Rectal smooth muscle tissue (tissue), 1 donor: ENCODE measurements around the gene SIK2.
"Not testable (repeated sequence)": the region's sequence is repeated elsewhere in the genome, so short reads cannot be mapped to it uniquely, and the experiment has no call there.

Experiments used
- H3K27ac ChIP-seq: one replicate; pipeline ENCODE4 v1.7.0; 2013; ENCODE audit warnings: low read depth, low read length, inconsistent platforms
- H3K27me3 ChIP-seq: one replicate; pipeline ENCODE4 v1.7.0; 2013; ENCODE audit warnings: low read length; ENCODE audit not compliant: control insufficient read depth, insufficient read depth
- H3K36me3 ChIP-seq: one replicate; pipeline ENCODE4 v1.7.0; 2013; ENCODE audit warnings: low read length; ENCODE audit not compliant: control insufficient read depth, insufficient read depth
- H3K4me1 ChIP-seq: one replicate; pipeline ENCODE4 v1.7.0; 2013; ENCODE audit warnings: low read length; ENCODE audit not compliant: control insufficient read depth, insufficient read depth
- H3K4me3 ChIP-seq: one replicate; pipeline ENCODE4 v1.7.0; 2013; ENCODE audit warnings: low read length
- H3K9ac ChIP-seq: one replicate; pipeline ENCODE4 v1.7.0; 2013; ENCODE audit warnings: low read length

Gene SIK2

DNA sequence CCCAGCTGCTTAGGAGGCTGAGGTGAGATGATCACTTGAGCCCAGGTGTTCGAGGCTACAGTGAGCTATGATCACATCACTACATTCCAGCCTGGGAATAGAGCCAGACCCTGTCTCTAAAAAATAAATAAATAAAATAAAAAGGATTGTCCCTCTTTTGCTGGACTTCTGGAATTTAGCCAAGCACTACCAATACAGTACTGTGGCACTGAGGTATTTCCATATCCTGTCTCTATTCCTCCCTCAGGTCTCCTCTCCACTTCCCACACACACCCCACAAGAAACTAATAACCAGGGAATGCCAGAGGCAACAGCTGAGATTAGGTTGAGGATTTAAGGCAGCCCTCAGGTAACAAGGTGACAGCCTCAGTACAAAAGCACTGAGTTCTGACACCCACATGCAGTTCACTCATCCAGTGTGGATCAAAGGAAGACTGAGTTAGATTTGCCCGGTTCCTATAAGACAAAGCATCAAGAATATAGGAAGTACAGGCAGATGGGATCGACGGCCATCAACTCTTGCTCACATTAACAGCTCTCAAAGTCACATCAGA, 168.4 kb downstream of the SIK2 start:
- H3K4me3 ChIP-seq = no peak overlapping the region
- H3K36me3 ChIP-seq = no peaks in the 10 kb centered on the region
- H3K27me3 ChIP-seq = no peaks in the 10 kb centered on the region
- H3K9ac ChIP-seq = no peak overlapping the region
- no peak overlapping the region for H3K27ac ChIP-seq
- H3K4me1 ChIP-seq = peaks cover 6% of the 10 kb centered on the region

DNA sequence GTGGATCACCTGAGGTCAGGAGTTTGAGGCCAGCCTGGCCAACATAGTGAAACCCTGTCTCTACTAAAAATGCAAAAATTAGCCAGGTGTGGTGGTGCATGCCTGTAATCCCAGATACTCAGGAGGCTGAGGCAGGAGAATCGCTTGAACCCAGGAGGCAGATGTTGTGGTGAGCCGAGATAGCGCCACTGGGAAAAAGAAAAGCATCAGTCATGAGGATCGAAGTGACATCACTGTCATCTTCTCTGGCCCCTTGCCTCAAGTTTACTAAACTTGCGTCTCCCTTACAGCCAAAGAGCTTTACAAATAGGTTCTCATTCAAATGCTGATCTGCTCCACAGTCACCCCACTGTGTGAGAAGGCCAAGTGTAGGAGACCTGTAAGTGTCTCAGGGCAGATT, 169.0 kb downstream of the SIK2 start:
- H3K27me3 ChIP-seq, H3K4me1 ChIP-seq, H3K27ac ChIP-seq, H3K9ac ChIP-seq, H3K4me3 ChIP-seq, H3K36me3 ChIP-seq: not testable (repeated sequence)

DNA sequence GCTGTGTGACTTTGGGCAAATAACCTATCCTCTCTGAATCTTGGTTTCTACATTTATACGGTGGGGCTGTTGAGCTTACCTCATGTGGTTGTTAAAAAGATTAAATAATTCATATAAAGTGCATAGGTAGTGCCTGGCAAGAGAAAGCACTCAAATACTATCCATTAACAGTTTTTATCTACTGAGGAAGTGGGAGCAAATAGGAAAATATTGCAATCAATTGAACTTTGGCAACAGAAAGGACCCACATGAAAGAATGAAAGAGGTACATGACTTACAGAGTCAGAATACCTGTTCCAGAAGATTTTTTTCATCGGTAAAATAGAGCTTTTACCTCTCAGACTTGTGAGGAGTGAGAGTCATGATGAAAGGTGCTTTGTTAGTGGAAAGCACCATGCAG, 170.3 kb downstream of the SIK2 start:
- no peak overlapping the region for H3K4me3 ChIP-seq
- no peaks in the 10 kb centered on the region for H3K4me1 ChIP-seq
- H3K27ac ChIP-seq = no peak overlapping the region
- H3K9ac ChIP-seq = no peak overlapping the region
- H3K36me3 ChIP-seq = no peaks in the 10 kb centered on the region
- no peaks in the 10 kb centered on the region for H3K27me3 ChIP-seq

DNA sequence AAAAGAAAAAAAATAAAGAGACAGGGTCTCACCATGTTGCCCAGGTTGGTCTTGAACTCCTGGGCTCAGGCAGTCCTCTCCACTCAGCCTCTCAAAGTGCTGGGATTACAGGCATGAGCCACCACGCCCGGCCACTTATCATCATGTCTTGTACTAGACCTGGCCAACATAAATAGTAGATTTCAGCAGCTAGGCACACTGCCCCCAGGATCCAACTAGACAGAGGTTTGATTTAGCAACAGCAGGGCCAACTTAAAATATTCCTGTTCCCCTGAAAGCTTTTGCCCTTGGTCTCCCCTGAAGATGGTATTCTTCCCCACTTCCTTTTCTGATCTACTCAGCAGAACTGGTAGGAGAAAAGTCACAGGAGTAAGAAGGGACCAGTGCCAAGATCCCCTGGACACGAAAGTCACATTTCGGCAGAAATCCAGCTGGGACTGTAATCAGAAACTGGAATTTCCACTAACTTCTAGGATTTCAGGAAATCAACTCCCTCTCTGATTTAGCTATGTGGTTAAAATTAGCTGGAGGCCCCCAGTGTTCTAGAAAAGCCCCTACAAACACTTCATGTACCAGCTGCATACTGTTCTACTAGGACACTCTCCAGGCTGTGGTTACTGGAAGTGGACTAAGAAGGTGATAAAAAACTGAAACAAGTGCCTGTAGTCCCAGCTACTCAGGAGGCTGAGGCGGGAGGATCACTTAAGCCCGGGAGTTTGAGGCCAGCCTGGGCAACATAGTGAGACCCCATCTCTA, 172.9 kb downstream of the SIK2 start:
- Histone ChIP-seq H3K27ac (no peak overlapping the region), H3K9ac (no peak overlapping the region), H3K4me3 (no peak overlapping the region)

DNA sequence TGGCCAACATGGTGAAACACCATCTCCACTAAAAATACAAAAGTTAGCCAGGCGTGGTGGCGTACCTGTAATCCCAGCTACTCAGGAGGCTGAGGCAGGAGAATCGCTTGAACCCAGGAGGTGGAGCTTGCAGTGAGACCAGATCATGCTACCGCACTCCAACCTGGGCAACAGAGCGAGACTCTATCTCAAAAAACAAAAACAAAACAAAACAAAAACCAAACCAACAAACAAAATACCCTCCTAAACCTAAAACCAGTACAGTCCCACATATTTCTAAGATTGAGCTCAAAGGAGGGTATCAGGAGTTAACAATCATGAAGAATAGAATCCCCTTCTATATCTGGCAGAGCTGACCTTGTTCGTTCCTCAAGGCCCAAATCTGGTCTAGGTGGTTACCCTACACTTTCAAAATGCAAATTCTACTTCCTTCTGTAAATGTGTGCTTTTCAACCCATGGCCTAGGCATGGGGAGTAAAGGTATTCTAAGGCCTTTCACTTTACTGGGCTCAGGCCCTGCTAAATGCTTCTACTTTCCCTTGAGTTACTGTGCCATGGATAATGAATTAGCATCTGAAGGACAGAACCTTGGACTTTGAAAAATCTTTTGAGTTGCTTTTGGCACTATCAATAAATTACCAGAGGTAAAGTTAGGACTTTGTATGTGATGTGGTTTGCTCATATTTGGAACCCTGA, 174.3 kb downstream of the SIK2 start:
- no peak overlapping the region for H3K9ac ChIP-seq
- no peaks in the 10 kb centered on the region for H3K36me3 ChIP-seq
- no peak overlapping the region for H3K27ac ChIP-seq
- H3K4me3 ChIP-seq = no peak overlapping the region
- H3K27me3 ChIP-seq = no peaks in the 10 kb centered on the region
- H3K4me1 ChIP-seq = no peaks in the 10 kb centered on the region

More for the DNA sequence above, 172.9 kb downstream of the SIK2 start:
- Histone ChIP-seq H3K27me3 (no peaks in the 10 kb centered on the region), H3K36me3 (no peaks in the 10 kb centered on the region), H3K4me1 (no peaks in the 10 kb centered on the region)

DNA sequence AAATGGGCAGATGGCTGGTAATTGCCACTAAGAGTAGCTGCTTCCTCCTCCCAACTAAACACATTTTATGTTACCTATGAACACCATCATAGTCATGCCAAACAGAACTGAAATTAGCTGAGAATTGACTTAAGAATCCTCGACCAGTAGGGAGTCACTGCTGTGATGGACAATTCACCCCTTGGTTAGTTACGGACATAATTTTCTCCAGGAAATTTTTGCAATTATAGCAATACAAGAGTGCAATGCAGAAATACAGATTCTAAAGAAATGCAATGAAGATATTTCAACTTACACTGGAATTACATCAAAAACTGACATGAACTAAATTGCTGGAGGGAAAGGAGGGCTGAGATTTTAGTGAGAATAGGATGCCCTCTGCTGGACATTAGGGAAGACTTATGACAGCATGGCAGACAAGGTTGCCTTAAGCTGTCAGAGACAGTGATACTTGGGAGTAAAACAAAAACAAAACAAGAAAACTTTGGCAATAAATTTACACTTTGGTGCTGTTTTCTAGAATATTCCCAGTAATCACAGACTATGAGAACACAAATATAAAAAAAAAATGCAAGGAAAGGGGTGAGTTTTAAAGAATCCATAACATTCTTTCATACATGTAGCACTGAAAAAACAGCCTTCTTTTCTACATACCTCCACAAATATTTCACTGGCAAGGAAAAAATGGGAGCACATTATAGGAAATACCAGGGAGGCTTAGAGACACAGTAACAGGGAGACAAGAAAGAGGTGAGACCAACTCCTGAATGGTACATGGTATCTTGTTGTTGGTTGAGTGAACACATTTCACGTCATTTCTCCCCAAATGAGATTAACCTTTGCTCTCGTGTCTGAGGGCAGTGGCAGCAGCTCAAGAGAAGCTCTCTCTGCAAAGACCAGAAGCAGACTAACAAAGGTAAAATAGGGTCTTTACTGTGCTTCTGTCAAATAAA, 175.1 kb downstream of the SIK2 start:
- no peak overlapping the region for H3K9ac ChIP-seq
- H3K36me3 ChIP-seq = no peaks in the 10 kb centered on the region
- H3K4me3 ChIP-seq = no peak overlapping the region
- H3K27me3 ChIP-seq = no peaks in the 10 kb centered on the region
- no peaks in the 10 kb centered on the region for H3K4me1 ChIP-seq
- H3K27ac ChIP-seq = no peak overlapping the region

DNA sequence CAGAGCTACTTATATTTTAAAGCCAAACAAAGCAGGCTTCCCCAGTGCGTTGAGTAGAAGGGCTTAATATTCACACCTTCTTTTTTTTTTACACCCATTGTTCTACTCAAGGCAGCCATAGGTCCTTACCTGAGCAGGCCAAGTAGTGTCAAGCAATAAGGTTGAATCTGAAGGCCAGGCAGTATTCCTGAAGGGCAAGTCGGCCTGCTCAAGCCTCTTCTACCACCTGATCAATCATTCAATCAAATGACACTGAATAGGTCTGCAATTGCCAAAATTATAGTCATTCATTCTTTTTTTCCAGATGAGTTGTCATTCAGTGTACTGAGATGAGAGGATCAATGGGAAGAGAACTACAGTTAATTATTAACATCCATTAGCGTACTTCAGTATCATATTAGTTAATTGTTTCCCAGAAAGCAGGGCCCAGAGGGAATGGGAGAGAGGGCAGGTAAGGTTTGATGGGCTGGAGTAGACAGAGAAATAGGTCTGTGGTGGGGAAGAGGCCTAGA, 175.9 kb downstream of the SIK2 start:
- H3K4me1 ChIP-seq = no peaks in the 10 kb centered on the region

DNA sequence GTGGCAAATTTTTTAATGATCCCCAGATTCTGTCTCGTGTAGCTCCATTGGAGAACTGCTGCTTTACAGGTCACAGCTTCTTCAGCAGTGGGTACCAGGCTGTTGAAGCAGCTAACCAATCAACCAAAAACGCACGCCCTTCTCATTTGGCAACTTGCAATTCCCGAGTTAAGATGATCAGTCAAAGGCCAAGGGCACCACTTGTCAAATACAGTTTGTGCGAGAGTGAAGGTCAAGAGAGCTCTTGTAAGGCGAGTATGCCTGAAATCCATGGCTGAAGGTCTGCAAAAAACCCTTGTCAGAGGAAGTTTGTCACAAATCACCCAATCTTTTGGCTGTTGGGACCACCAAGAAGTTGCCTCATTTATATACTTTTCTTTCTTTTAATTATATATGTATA, 176.9 kb downstream of the SIK2 start:
- H3K9ac ChIP-seq = no peak overlapping the region
- H3K36me3 ChIP-seq = no peaks in the 10 kb centered on the region
- H3K4me1 ChIP-seq = no peaks in the 10 kb centered on the region
- no peak overlapping the region for H3K4me3 ChIP-seq
- H3K27ac ChIP-seq = no peak overlapping the region
- H3K27me3 ChIP-seq = no peaks in the 10 kb centered on the region

More for the DNA sequence above, 175.9 kb downstream of the SIK2 start:
- Histone ChIP-seq H3K27me3 (no peaks in the 10 kb centered on the region), H3K9ac (no peak overlapping the region), H3K27ac (no peak overlapping the region), H3K4me3 (no peak overlapping the region), H3K36me3 (no peaks in the 10 kb centered on the region)
